ENCODE data around the gene NRG2.

Gene NRG2

GRCh38 chr5:139877129-139877597, 165.9 kb downstream of the NRG2 start:
- DNase-seq (ENCODE audit: low spot score): no peak

- DNase-seq (ENCODE audit: low spot score): no peak
These were observed 167.1 kb downstream of the NRG2 start for GRCh38 chr5:139875957-139876356.

GRCh38 chr5:139872851-139873794, 170.0 kb downstream of the NRG2 start:
- DNase-seq (ENCODE audit: low spot score): no peak

- DNase-seq (ENCODE audit: low spot score): no peak
These were observed 170.9 kb downstream of the NRG2 start for GRCh38 chr5:139872052-139872766.

- DNase-seq (ENCODE audit: low spot score): no peak
These were observed 171.5 kb downstream of the NRG2 start for GRCh38 chr5:139871614-139872013.

- no peak for DNase-seq (ENCODE audit: low spot score)
These were observed 172.4 kb downstream of the NRG2 start for GRCh38 chr5:139870677-139871076.

- DNase-seq (ENCODE audit: low spot score): no peak
These were observed 173.9 kb downstream of the NRG2 start for GRCh38 chr5:139869042-139869790.

GRCh38 chr5:139867581-139867980, 175.5 kb downstream of the NRG2 start:
- no peak for DNase-seq (ENCODE audit: low spot score)

GRCh38 chr5:139867109-139867508, 176.0 kb downstream of the NRG2 start:
- no peak for DNase-seq (ENCODE audit: low spot score)

- DNase-seq (ENCODE audit: low spot score): no peak
These were observed 178.2 kb downstream of the NRG2 start for GRCh38 chr5:139864716-139865483.

GRCh38 chr5:139863855-139864558, 179.1 kb downstream of the NRG2 start:
- DNase-seq (ENCODE audit: low spot score): peak; percentile 89

- peak; percentile 64 for DNase-seq (ENCODE audit: low spot score)
These were observed 179.7 kb downstream of the NRG2 start for GRCh38 chr5:139863361-139863760.

- no peak for DNase-seq (ENCODE audit: low spot score)
These were observed 180.3 kb downstream of the NRG2 start for GRCh38 chr5:139862803-139863202.

- peak; percentile 55 for DNase-seq (ENCODE audit: low spot score)
These were observed 180.8 kb downstream of the NRG2 start for GRCh38 chr5:139862313-139862712.

GRCh38 chr5:139861889-139862207, 181.3 kb downstream of the NRG2 start:
- no peak for DNase-seq (ENCODE audit: low spot score)

- no peak for DNase-seq (ENCODE audit: low spot score)
These were observed 181.8 kb downstream of the NRG2 start for GRCh38 chr5:139861021-139861888.

GRCh38 chr5:139859013-139859412, 184.1 kb downstream of the NRG2 start:
- no peak for DNase-seq (ENCODE audit: low spot score)

- no peak for DNase-seq (ENCODE audit: low spot score)
These were observed 186.4 kb downstream of the NRG2 start for GRCh38 chr5:139856714-139857113.

- no peak for DNase-seq (ENCODE audit: low spot score)
These were observed 187.1 kb downstream of the NRG2 start for GRCh38 chr5:139855946-139856540.

GRCh38 chr5:139855451-139855850, 187.6 kb downstream of the NRG2 start:
- no peak for DNase-seq (ENCODE audit: low spot score)
